Gastroesophageal sphincter (tissue), 4 donors: ENCODE measurements around the gene THRB. TPM values are rescaled to one million over a fixed set of nuclear protein-coding genes. Genes with fewer than 3 reads are reported as not detected.
A peak's percentile ranks its signal among the peaks of the same experiment; 100 is the strongest.

Source experiments
- ATAC-seq: fragments of 150-250 bp; one replicate; pipeline ENCODE4 v1.9.1; 2016; ENCODE audit warnings: mild to moderate bottlenecking, moderate library complexity
- H3K27ac ChIP-seq, 4 donors: fragments of 200-600 bp; sonication (generic) in 3 of 4; 1 replicate in 3 of 4; 2 replicates in 1 of 4; pipeline ENCODE4 v1.5.1; 2016 to 2019
- H3K27me3 ChIP-seq: fragments of 200-600 bp; sonication (generic); one replicate; pipeline ENCODE4 v1.5.1; 2019
- H3K36me3 ChIP-seq, 2 donors: fragments of 200-600 bp; sonication (generic); one replicate each; pipeline ENCODE4 v1.5.1; 2019; ENCODE audit warnings: control low read depth in 1 of 2
- H3K4me1 ChIP-seq, 3 donors: fragments of 200-600 bp; sonication (generic); 1 replicate in 2 of 3; 2 replicates in 1 of 3; pipeline ENCODE4 v1.5.1; 2016 to 2019; ENCODE audit warnings: control low read depth in 2 of 3
- H3K4me3 ChIP-seq, 2 donors: fragments of 200-600 bp; sonication (generic); one replicate each; pipeline ENCODE4 v1.5.1; 2019; ENCODE audit warnings: mild to moderate bottlenecking in 1 of 2, moderate library complexity in 1 of 2
- H3K9me3 ChIP-seq, 3 donors: fragments of 200-600 bp; sonication (generic); one replicate each; pipeline ENCODE4 v1.5.1; 2017 to 2019; ENCODE audit warnings: control low read depth in 2 of 3
- EP300 ChIP-seq: sonication (generic); formaldehyde crosslinking; IDR thresholded peaks from one replicate; pipeline ENCODE4 v1.6.1; 2017; ENCODE audit warnings: antibody characterized with exemption, mild to moderate bottlenecking
- POLR2A ChIP-seq, 2 donors: fragments of 450-650 bp; IDR thresholded peaks; one replicate each; pipeline ENCODE4 v1.6.1; 2017; ENCODE audit warnings: antibody characterized with exemption in 2 of 2, mild to moderate bottlenecking in 2 of 2, moderate library complexity in 1 of 2
- POLR2AphosphoS5 ChIP-seq: sonication (generic); formaldehyde crosslinking; IDR thresholded peaks from one replicate; pipeline ENCODE4 v1.6.1; 2017; ENCODE audit warnings: antibody characterized with exemption
- WGBS, 2 donors: methylation state at CpG; one replicate each; pipeline ENCODE4 v1.1.5; 2018; ENCODE audit warnings: low coverage in 1 of 2; 5-methylcytosine and 5-hydroxymethylcytosine counted together
- total RNA-seq, 4 donors: library from RNA; depleted of rRNA; stranded (reverse); fragments of >200 nt; gene quantifications; one replicate each; pipeline ENCODE4 v1.1.0, GENCODE V29; 2016
- TF ChIP-seq, protein P1 (sequence below), 4 experiments: fragments of 200-600 bp in 2 of 4; fragments of 450-650 bp in 2 of 4; sonication (generic) in 1 of 4; IDR thresholded peaks; one replicate each; pipeline ENCODE4 v1.5.1; 2017 to 2019; ENCODE audit warnings: antibody characterized with exemption in 4 of 4, mild to moderate bottlenecking in 2 of 4, moderate library complexity in 2 of 4

THRB gene
- total RNA-seq, 4 donors from 2014 or later = 42.5 to 61.9 (median 55.8) TPM

DNA sequence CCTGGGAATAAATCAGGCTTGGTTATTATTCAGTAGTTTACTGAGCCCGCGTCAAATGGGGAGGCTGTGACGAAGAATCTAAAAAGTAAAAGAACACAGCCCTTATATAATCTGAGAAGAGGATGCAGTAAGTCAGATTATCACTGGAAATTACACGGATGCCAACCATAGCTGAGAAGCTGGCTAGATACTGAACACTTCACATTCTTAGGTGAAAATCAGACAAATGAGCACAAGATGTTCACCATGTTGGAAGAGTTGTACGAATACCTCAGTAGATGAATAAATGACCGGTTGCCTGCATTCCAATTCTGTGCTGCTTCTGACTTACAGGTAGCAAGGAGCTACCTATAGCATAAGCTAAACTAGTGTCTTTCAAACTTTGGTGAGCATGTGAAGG is 254.3 kb downstream of the THRB start:
- TF ChIP-seq, protein P1, sequence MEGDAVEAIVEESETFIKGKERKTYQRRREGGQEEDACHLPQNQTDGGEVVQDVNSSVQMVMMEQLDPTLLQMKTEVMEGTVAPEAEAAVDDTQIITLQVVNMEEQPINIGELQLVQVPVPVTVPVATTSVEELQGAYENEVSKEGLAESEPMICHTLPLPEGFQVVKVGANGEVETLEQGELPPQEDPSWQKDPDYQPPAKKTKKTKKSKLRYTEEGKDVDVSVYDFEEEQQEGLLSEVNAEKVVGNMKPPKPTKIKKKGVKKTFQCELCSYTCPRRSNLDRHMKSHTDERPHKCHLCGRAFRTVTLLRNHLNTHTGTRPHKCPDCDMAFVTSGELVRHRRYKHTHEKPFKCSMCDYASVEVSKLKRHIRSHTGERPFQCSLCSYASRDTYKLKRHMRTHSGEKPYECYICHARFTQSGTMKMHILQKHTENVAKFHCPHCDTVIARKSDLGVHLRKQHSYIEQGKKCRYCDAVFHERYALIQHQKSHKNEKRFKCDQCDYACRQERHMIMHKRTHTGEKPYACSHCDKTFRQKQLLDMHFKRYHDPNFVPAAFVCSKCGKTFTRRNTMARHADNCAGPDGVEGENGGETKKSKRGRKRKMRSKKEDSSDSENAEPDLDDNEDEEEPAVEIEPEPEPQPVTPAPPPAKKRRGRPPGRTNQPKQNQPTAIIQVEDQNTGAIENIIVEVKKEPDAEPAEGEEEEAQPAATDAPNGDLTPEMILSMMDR (IDR thresholded peaks at IDR 0.05) = no peak
- TF ChIP-seq EP300 (no peak), POLR2A (IDR thresholded peaks at IDR 0.05) (no peak), POLR2AphosphoS5 (no peak)
- Histone ChIP-seq H3K4me3 (no peak overlapping the region), H3K27ac (peak overlapping the region in 3 of 4 donors; percentile 61 to 65 (median 64)), H3K9me3 (no peaks in the 10 kb centered on the region), H3K27me3 (no peaks in the 10 kb centered on the region), H3K4me1 (peaks cover 8 to 46% (median 14%) of the 10 kb centered on the region in 3 donors), H3K36me3 (no peaks in the 10 kb centered on the region)
- ATAC-seq = no peak
- WGBS, 2 donors = 85 to 86% methylated on average over 6 of the region's 6 CpGs

DNA sequence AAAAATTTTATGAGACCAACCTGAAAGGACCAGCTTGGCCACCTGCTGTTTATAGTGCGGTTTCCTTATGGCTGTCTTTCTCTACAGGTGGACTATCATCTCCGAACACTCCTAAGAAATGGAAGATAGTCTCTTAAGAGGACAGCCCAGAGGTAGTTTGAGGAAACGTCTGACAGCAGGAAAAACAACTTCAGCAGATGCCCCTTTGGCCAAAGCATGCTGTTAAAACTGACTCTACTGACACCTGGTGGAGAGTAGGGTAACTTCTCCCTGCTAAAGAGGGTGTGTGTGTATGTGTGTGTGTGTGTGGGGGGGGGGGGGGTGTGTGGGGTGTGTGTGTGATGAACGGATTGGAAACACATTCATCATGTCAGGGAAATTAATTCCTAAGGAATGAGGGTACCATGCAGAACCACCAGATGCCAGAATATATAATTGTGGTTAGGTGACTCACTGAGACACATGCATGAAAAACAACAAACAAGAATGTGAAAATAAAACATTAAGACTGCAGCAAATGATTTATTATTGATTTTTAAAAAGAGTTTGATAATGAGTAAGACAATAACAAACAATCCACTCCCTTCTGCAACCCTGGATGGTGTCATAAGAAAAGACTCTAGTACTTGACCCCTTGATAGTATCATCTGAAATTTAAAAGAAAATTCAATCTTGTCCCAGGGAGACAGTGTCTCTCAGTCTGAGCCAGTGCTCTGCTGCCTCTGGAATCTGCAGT is 256.5 kb downstream of the THRB start:
- Histone ChIP-seq H3K27me3 (no peaks in the 10 kb centered on the region), H3K9me3 (no peaks in the 10 kb centered on the region), H3K36me3 (no peaks in the 10 kb centered on the region), H3K27ac (peak overlapping the region in 3 of 4 donors; percentile 27 to 64 (median 53)), H3K4me3 (no peak overlapping the region), H3K4me1 (peaks cover 8 to 53% (median 14%) of the 10 kb centered on the region in 3 donors)
- peak; percentile 54 for ATAC-seq
- WGBS, 2 donors = 15 to 22% methylated on average over 4 of the region's 4 CpGs
- TF ChIP-seq POLR2AphosphoS5 (peak; percentile 19), POLR2A (IDR thresholded peaks at IDR 0.05) (no peak), EP300 (no peak)
- TF ChIP-seq, protein P1 (IDR thresholded peaks at IDR 0.05) = peak; percentile 54 to 79 (median 74)

DNA sequence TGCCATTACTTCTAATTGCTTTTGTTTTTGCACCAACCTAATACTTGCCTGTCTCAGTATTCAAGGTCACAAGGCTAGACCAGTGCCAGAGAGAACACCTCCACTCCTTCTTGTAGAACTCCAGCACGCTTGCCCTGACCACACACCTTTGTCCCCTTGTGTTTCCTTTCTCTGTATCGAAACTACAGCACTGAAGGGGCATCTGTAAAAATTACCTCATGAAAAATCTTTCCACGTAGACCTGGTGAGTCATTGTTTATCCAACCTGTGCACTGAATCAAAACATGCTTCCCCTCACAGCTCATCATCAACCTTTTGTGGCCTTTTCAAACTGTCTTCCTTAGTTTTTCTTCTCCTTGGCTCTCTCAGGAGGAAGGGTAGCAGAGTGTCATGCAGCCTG is 259.5 kb downstream of the THRB start:
- H3K27ac ChIP-seq = no peak overlapping the region
- no peaks in the 10 kb centered on the region for H3K27me3 ChIP-seq
- no peak overlapping the region for H3K4me3 ChIP-seq
- no peaks in the 10 kb centered on the region for H3K36me3 ChIP-seq
- H3K9me3 ChIP-seq = no peaks in the 10 kb centered on the region
- TF ChIP-seq, protein P1 (IDR thresholded peaks at IDR 0.05) = no peak
- TF ChIP-seq EP300 = no peak
- WGBS, 2 donors = 57 to 78% methylated on average over 2 to 3 of the region's 3 CpGs
- no peak for ATAC-seq
- H3K4me1 ChIP-seq = peaks cover 0 to 32% (median 5%) of the 10 kb centered on the region in 3 donors

DNA sequence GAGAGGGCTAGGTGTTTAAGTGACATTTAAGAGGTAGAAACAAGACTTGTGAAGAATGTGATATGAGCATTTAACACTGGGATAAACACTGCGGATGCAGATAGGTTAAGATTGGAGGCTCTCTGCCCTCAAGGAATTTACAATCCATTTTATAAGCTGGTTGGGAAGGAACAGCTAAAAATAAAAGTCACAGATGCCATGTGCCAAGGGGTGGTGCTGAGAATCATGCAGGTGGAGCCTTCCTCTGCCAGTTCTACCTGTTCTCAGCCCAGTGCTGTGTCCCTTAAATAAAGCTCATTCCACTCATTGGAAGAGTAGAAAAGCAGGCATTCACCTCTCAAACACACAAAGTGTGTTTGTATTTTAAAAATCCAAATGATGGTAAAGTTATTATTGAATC is 261.9 kb downstream of the THRB start:
- WGBS, 2 donors = 67 to 78% methylated on average over 1 of the region's 1 CpG
- TF ChIP-seq POLR2AphosphoS5 (no peak), POLR2A (IDR thresholded peaks at IDR 0.05) (no peak), EP300 (no peak)
- TF ChIP-seq, protein P1 (IDR thresholded peaks at IDR 0.05) = no peak
- peaks cover 0 to 13% (median 4%) of the 10 kb centered on the region in 3 donors for H3K4me1 ChIP-seq
- H3K36me3 ChIP-seq = no peaks in the 10 kb centered on the region
- H3K27ac ChIP-seq = no peak overlapping the region
- no peaks in the 10 kb centered on the region for H3K9me3 ChIP-seq
- H3K4me3 ChIP-seq = no peak overlapping the region
- ATAC-seq = no peak
- H3K27me3 ChIP-seq = no peaks in the 10 kb centered on the region
